Fibroblast of lung (primary cell): ENCODE measurements around the gene MAP7.

Source experiments
- CTCF ChIP-seq, 2 donors: IDR thresholded peaks in 1 of 2; conservative IDR thresholded peaks in 1 of 2; 1 replicate in 1 of 2; 2 replicates in 1 of 2; pipeline ENCODE4 v1.5.1; 2011 to 2012; ENCODE audit warnings: low read length in 2 of 2, control low read depth in 1 of 2, inconsistent platforms in 1 of 2, low read depth in 1 of 2, mild to moderate bottlenecking in 1 of 2
- EZH2 ChIP-seq: IDR thresholded peaks from 2 replicates; pipeline ENCODE4 v1.5.1; 2012; ENCODE audit warnings: low read length, control low read depth, mild to moderate bottlenecking; ENCODE audit errors: missing control alignments

GRCh38 chr6:136323431-136324112 is 226.7 kb downstream of the MAP7 start:
- no peak for TF ChIP-seq CTCF (conservative IDR thresholded peaks at IDR 0.05 in 1 of 2, IDR thresholded peaks at IDR 0.05 in 1 of 2; ENCODE audit: low read depth in 1 of 2, low read length in 2 of 2)
- no peak for TF ChIP-seq EZH2
